SHP77 treated with DMSO at 0.1 percent for 48 hours (cell line): Measurements from ENCODE around the gene ZYX.
A peak's percentile ranks its signal among the peaks of the same experiment; 100 is the strongest.
"Not testable (repeated sequence)": the region's sequence is repeated elsewhere in the genome, so short reads cannot be mapped to it uniquely, and the experiment has no call there.

Experiments
- DNase-seq: peaks from one replicate; lab custom pipeline; 2025; lab: John Stamatoyannopoulos, UW

The ZYX gene

GRCh38 chr7:143396625-143397556 is 15.7 kb downstream of the ZYX start:
- no peak for DNase-seq

- no peak for DNase-seq
These were observed 16.8 kb downstream of the ZYX start for GRCh38 chr7:143397710-143398530.

DNA sequence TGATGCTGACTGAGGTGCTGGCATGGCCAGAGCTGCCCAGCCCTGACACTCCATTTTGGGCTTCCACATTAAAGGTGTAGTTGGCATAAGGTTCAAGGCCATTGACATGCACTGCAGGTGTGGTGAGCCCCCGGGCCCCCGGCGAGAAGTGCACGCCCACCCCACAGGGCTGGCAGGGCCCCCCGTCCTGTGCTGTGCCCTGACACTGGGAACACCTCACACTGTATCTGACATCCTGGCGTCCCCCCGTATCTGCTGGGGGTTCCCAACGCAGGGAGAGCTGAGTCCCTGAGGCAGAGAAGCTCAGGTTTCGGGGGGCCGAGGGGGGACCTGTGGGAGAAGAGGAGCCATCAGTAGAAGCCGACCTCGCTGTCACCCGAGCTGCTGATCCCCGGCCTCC is 17.5 kb downstream of the ZYX start:
- no peak for DNase-seq

- DNase-seq: no peak
These were observed 18.0 kb downstream of the ZYX start for GRCh38 chr7:143399151-143399550.

DNA sequence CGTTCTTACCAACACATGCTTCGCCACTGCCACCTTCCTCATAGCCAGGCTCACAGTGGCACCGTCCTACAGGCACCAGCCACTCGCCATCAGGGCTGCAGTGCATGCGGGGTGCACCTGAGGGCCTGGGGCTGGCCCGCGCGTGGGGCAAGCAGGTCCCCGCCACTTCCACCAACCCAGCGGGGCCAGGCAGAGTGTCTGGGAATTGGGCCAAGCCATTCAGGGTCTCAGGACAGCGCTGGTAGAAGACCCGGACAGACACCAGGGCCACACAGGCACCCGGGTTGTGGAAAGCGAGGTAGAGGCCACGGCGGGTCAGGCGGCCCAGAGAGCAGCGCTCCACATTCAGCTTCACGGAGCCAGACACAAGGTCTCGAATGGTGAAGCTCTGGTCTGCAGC is 18.5 kb downstream of the ZYX start:
- DNase-seq: no peak

- DNase-seq: no peak
These were observed 20.1 kb downstream of the ZYX start for GRCh38 chr7:143401265-143401664.

DNA sequence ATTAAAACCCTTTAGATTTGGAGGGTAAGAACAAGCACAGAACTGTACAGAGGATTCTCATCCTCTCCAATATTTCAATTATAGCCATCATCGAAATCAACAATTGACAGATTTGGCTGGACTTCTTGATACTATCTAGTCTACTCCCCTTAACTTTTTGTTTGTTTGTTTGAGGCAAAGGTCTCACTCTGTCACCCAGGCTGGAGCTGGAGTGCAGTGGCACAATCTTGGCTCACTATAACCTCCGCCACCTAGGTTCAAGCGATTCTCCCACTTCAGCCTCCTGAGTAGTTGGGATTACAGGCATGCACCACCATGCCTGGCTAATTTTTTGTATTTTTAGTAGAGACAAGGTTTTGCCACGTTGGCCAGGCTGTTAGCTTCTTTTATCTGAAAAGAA is 21.1 kb downstream of the ZYX start:
- not testable (repeated sequence) for DNase-seq

DNA sequence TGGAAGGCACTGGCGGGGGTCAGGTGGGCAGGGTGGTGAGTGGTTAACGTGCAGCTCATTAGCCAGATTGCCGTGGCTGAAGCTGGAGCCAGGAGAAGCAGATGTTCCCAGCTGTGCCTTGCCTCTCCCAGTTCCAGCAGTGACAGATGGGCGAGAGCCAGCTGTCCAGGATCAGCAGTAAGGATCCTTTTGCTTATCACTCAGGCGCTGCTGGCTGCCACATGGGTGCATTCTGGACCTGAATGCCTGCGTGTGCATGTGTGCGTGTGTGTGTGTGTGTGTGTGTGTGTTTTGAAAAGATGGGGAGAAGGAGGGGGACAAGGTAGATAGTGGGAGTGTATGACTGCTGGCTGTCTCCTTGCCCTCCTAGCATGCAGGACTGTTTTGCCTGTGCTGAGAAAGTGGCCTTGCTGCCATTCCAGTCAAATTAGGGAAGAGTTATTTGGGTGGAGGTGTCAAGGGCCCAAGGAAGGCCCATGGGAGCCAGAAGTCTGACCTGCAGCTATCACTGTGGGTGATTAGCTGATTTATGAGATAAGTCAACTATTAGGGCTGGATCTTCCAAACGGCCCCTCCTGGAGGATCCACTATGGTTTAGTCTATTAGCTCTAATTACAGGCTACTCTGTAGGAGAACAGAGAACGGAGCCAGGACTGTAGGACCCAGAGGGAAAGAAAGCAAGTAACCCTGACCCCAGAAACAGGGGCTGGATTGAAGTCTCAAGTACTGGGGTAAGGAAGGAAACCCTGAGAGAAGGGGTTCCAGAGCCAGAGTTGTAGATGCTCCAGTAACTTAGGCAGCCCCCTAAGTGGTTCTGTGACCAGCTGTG is 24.2 kb downstream of the ZYX start:
- no peak for DNase-seq

DNA sequence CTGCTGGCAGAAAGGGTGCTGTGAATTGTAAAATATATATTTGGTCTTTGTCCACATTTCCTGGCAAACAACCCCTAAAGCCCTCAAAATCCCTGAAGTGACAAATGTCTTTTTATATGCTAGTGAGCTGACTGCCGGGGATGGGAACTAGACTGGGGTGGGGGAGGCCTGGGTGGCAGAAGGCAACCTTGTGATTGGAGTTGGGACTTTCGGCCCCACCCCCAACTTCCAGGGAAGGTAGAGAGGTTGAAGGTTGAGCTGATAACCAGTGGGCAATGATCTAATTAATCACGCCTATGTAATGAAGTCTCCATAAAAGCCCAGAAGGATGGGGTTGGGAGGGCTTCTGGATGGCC is 24.8 kb downstream of the ZYX start:
- DNase-seq: no peak

DNA sequence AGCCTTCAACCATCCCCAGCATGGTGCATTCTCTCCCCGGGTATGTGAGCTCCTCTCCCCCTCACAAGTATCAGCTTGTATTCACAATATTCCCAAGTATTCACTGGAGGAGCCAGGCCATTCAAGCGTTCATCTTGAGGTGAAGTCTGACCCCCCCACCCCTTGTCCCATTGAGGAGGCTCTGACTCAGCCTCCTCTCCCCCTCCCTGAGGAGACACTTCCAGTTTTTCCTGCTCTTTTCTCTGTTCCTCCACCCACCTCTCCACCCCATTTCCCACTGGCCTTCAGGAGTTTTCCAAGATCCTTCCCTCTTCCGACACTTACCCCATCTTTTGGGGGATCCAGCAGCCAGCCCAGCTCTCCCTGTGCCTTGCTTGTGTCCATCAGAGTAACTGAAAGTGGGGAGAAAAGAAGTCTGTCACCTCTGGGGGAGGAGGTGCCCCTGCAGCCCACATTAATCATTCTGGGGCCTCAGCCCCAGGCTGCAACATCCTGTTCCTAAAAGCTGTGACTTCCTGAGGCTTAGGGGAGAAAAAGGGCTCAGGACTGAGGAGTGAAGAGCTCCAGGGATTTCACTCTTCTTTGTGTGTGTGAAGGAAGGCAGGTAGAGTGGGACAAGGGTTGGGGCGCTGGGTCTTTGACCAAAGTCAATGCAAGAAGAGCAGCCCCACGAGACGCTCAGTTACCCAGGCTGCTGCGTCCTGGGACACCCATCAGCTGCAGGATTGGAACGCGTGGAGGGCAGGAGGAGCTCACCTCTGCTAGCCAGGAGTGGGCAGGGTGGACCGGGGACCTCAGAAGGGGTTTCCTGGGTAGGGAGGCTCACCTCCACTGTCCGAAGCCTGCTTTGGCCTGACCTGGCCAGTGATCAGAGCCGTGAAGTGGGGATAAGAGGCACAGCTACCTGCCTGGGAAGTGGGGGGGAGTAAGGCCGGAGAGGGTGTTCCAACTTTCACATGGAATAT is 26.4 kb downstream of the ZYX start:
- DNase-seq: no peak

GRCh38 chr7:143408252-143408685 is 27.1 kb downstream of the ZYX start:
- no peak for DNase-seq

GRCh38 chr7:143408686-143409561 is 27.8 kb downstream of the ZYX start, which contains the start of gene EPHA1:
TSS of gene EPHA1 (minus strand) at chr7:143408856. CDS start at chr7:143408805, 51 bp downstream.
- no peak for DNase-seq

DNA sequence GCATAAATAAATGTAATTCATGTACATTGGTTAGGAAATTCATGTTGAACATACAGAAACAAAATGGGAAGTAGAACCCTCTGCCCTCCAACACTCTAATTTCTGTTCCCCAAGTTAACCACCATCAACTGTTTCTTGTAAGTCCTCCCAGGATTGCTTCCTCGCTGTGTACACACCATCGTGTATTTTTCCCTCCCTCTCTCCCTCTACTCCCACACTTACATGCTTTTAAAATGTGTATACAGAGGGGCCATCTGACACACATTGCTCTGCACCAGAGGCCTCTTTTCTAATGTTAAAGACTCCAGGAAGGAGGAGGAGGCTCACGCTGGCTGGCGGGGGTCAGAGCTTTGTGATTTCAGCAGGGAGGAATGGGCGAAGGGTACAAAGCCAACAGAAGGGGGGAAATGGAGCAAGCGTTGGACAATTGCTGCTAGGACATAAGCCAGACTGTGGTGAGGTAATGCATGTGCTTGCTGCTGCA is 29.4 kb downstream of the ZYX start:
- DNase-seq: no peak

DNA sequence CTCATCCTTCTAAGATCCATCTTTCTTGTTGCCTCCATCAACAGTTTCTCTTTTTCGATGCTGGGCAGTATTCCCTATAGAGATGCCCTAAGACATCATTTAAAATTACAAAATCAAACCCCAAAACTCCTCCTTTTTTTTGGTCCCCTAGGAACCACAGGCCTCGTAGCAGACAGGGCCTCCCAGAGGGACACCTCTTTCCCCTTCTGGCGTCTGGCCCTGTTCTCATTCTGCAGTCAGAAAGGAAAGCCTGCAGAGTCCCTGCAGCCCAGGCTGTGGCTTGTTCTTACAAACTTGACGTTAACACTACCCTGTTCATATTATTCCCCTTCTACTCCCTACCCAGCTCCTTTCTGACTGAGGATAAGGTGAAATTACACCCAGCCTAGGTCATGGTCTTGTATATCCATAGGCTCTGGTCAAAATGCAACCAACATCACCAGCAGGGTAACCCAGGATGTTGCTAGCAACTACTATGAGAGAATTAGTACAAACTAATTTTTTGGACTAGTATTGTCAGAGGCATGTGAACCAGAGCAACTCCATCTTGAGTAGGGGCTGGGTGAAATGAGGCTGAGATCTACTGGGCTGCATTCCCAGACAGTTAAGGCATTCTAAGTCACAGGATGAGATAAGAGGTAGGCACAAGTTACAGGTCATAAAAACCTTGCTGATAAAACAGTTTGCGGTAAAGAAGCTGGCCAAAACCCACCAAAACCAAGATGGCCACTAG is 31.0 kb downstream of the ZYX start:
- DNase-seq: no peak

GRCh38 chr7:143413123-143413522 is 32.0 kb downstream of the ZYX start:
- no peak for DNase-seq

GRCh38 chr7:143415209-143415608 is 34.1 kb downstream of the ZYX start:
- DNase-seq: not testable (repeated sequence)

GRCh38 chr7:143415742-143416397 is 34.7 kb downstream of the ZYX start:
- DNase-seq: no peak

DNA sequence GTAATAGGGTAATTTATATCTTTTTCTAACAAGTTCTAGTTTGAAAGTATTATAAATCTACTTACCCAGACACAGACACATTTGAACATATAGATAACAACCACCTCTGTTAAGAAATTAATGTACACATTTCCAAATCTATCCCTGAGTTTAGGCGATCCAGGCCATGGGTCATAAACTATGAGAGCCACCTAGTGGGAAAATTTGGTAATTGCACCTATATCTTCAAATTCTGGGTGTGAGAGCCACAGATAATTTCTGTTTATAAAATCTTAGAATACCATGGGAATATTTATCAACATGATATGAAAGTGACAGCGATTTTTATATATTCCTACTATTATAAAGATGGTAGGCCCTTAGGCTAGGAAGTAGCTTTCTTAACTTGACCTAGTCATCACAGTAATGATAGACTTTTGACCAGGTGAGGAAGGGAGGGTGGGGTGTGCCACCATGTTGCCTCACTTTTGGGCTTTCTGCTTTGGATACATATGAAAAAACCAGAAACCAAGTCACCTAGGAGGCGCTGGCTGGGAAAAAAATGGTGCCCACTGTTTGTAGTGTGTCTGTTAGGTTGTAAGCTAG is 35.5 kb downstream of the ZYX start:
- DNase-seq: peak; percentile 8
